T-helper 17 cell (primary cell): ENCODE results near the gene PTX4. TPM values are rescaled to one million over a fixed set of nuclear protein-coding genes. Genes with fewer than 3 reads are reported as not detected.
"Not testable (repeated sequence)": the region's sequence is repeated elsewhere in the genome, so short reads cannot be mapped to it uniquely, and the experiment has no call there.

Experiments
- ATAC-seq: fragments of 150-1000 bp; cut with Tn5 transposase; 2 replicates; pipeline ENCODE4 v1.10.0; 2021; ENCODE audit warnings: mild to moderate bottlenecking, moderate library complexity
- DNase-seq, 3 donors: peaks; one replicate each; pipeline versions ENCODE4 v3.0.0 to v3.0.0-alpha.2; 2020 to 2021
- H3K9me3 ChIP-seq: one replicate; pipeline ENCODE4 v1.7.0; 2013; ENCODE audit warnings: low read length, mild to moderate bottlenecking; ENCODE audit not compliant: control insufficient read depth, poor library complexity, severe bottlenecking
- H3K27ac Mint-ChIP-seq: one replicate; pipeline ENCODE4 v1.8.0; 2022; ENCODE audit warnings: mild to moderate bottlenecking, moderate library complexity, mixed read lengths
- H3K27me3 Mint-ChIP-seq: one replicate; pipeline ENCODE4 v1.8.0; 2022; ENCODE audit warnings: mixed read lengths
- H3K36me3 Mint-ChIP-seq: one replicate; pipeline ENCODE4 v1.8.0; 2022; ENCODE audit warnings: low read depth, mixed read lengths
- H3K4me1 Mint-ChIP-seq: one replicate; pipeline ENCODE4 v1.8.0; 2022; ENCODE audit warnings: mild to moderate bottlenecking, mixed read lengths
- H3K4me3 Mint-ChIP-seq: one replicate; pipeline ENCODE4 v1.8.0; 2022; ENCODE audit warnings: mild to moderate bottlenecking, moderate library complexity, mixed read lengths
- total RNA-seq, 4 donors: library from RNA in 2 of 4; stranded (reverse) in 2 of 4; gene quantifications; one replicate each; pipeline ENCODE4 v1.2.3 and lab custom pipeline; 2022 to 2026

Gene PTX4
- total RNA-seq, 2 donors from 2014 or later: not detected

DNA sequence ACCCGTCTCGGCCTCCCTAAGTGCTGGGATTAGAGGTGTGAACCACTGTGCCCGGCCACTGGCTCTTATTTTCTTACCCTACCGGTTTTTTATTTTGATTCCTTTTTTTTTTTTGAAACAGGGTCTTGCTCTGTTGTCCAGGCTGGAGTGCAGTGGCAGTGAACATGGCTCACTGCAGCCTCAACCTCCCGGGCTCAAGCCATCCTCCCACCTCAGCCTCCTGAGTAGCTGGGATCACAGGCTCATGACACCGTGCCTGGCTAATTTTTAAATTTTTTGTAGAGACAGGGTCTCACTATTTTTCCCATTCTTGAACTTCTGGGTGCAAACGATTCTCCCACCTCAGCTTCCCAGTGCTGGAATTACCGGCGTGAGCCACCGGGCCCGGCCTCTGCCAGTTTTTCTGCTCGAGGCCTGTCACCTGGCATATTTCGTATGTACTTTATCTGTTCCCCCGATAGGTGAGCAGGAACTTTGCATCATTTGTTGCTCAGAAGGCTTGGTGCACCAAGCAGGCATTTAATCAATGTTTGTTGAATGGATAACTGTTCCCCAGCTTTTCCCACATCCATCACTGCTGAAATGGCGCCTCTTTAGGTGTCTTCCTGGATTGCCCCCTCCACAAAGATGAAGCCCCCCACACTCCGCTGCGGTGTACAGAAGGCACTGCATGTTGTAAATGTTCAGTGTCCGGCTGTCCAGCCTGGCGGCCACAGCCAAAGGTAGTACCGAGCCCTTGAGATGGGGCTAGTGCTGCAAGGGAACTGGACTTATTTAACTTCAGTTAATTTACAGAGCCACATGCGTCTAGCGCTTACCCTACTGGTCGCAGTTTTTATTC, 3.6 kb upstream of the PTX4 start:
- Mint-ChIP-seq H3K36me3 (no peaks in the 10 kb centered on the region), H3K27me3 (no peaks in the 10 kb centered on the region), H3K4me1 (peaks cover 9% of the 10 kb centered on the region), H3K4me3 (peak overlapping the region; percentile 95), H3K27ac (peak overlapping the region; percentile 95)
- ATAC-seq: no peak
- DNase-seq: no peak
- no peaks in the 10 kb centered on the region for H3K9me3 ChIP-seq

- H3K27ac Mint-ChIP-seq: no peak overlapping the region
- DNase-seq (no peak), ATAC-seq (no peak)
- peaks cover 9% of the 10 kb centered on the region for H3K4me1 Mint-ChIP-seq
- no peaks in the 10 kb centered on the region for H3K27me3 Mint-ChIP-seq
- H3K4me3 Mint-ChIP-seq: no peak overlapping the region
- H3K9me3 ChIP-seq: no peaks in the 10 kb centered on the region
- H3K36me3 Mint-ChIP-seq: no peaks in the 10 kb centered on the region
Measured at GRCh38 chr16:1491327-1491726, 2.6 kb upstream of the PTX4 start.

GRCh38 chr16:1489077-1489476, 333 bp upstream of the PTX4 start:
- H3K36me3 Mint-ChIP-seq: no peaks in the 10 kb centered on the region
- no peak for DNase-seq
- no peaks in the 10 kb centered on the region for H3K9me3 ChIP-seq
- H3K4me1 Mint-ChIP-seq: peaks cover 9% of the 10 kb centered on the region
- no peak overlapping the region for H3K4me3 Mint-ChIP-seq
- no peak for ATAC-seq
- H3K27ac Mint-ChIP-seq: no peak overlapping the region
- H3K27me3 Mint-ChIP-seq: no peaks in the 10 kb centered on the region

DNA sequence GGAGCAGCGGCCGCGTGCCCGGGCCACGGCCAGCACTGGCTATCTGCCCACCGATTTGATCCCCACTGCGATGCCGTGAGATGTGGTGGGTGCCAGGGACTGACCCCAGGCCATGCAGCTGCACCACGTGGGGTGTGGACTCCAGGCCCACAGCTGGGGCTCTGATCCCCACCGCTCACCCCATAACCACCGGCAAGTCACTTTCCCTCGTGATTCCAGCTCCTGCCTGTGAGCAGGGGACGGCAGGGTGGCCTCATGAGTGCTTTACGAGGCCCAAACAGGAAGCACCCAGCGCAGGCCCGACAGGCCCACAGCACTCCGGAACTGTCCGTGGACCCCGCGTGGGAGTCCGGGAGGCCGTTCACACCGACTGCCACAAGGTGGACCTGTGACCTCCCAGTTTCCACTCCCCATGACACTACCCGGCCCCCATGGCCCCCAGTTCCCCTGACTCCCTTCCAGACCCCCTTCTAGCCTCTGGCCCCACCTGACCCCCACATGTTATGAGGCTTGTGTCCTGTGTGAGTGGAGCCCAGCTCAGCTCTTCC, 616 bp downstream of the PTX4 start:
- Mint-ChIP-seq H3K4me3 (no peak overlapping the region), H3K27me3 (no peaks in the 10 kb centered on the region), H3K27ac (no peak overlapping the region), H3K36me3 (no peaks in the 10 kb centered on the region), H3K4me1 (peaks cover 9% of the 10 kb centered on the region)
- ATAC-seq: no peak
- no peaks in the 10 kb centered on the region for H3K9me3 ChIP-seq
- no peak for DNase-seq

DNA sequence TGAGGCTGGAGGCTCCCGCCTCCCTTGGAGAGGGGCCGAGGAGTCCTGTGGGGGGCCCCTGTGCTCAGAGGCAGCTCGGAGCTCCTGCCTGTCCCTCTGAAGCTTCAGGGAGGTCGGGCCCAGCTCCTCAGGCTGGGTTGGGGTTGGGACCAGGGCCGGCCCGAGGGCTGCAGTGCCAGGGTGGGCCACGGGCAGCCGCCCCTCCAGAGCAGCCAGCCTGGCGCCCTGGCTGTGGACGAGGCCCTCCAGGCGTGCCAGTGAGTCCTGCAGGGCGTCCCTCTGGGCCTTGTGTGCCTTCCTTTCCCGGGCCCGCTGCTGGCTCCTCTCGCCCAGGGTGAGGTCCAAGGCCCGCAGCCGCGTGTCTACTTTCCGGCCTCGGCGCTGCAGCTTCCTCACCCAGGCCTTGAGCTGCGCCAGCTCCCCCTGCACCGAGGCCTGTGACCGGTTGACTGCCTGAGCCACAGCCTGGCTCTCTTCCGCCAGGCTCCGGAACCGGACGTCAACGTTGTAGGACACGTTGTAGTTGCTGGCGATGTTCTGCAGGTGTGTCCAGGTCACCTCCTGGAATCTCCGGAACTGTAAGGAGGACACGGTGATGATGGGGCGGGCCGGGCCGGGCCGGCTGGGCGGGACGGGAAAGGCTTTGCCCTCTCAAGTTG, 1.2 kb downstream of the PTX4 start:
- Mint-ChIP-seq H3K36me3 (no peaks in the 10 kb centered on the region), H3K27me3 (no peaks in the 10 kb centered on the region), H3K27ac (no peak overlapping the region), H3K4me3 (no peak overlapping the region), H3K4me1 (peaks cover 4% of the 10 kb centered on the region)
- ATAC-seq: no peak
- DNase-seq: no peak
- H3K9me3 ChIP-seq: no peaks in the 10 kb centered on the region

- ATAC-seq: no peak
Measured at GRCh38 chr16:1486551-1487390, 2.0 kb downstream of the PTX4 start.

GRCh38 chr16:1485847-1486496, 2.8 kb downstream of the PTX4 start:
- Mint-ChIP-seq H3K36me3 (no peaks in the 10 kb centered on the region), H3K4me1 (peaks cover 2% of the 10 kb centered on the region), H3K27ac (no peak overlapping the region), H3K27me3 (no peaks in the 10 kb centered on the region), H3K4me3 (no peak overlapping the region)
- DNase-seq (no peak), ATAC-seq (no peak)
- no peaks in the 10 kb centered on the region for H3K9me3 ChIP-seq

More at GRCh38 chr16:1486551-1487390, 2.0 kb downstream of the PTX4 start:
- no peak overlapping the region for H3K27ac Mint-ChIP-seq
- H3K9me3 ChIP-seq: no peaks in the 10 kb centered on the region
- peaks cover 2% of the 10 kb centered on the region for H3K4me1 Mint-ChIP-seq
- no peaks in the 10 kb centered on the region for H3K27me3 Mint-ChIP-seq
- no peak for DNase-seq
- no peaks in the 10 kb centered on the region for H3K36me3 Mint-ChIP-seq
- no peak overlapping the region for H3K4me3 Mint-ChIP-seq

DNA sequence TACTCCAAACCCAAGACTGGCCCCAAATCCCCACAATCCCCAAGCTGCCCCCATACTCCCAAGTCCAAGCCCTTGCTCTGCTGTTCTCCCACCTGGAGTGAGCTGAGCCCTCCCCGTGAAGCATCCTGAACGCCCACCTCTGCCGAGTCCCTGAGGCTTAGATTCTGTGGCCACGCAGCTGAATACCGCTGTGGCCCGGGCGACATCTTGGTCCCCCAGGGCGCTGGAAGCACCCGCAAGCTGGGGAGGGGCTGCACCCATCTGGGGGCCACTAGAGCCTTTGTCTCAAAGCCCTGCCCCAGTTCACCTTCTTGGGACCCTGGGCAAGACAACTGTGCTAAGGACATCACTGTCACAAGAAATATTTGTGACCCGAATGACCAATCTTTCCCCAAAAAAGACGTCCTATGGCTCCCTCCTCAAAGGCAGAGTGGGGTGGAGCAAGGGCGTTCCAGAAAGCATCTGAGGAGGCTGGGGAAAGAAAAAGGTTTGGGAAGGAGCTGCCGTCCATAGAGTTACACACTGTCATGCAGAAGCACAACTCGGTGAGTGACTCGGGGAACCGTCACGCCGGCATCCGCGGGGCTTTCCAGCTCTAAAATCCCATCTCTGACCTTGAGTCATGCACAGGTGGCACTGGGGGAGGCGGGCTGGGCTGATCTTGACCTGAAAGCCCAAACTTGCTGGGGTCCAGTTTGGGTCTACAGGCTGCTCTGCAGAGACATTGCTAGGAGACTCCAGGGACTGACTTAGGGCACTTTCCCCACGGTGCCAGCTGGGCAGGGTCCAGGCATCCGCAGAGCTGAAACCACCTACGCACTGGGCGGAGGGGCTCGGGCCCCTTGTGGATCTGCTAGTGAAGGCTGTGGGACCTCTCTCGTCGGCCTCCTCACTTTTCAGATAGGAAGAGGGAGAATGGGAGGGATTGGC, 6.6 kb downstream of the PTX4 start:
- H3K4me3 Mint-ChIP-seq: no peak overlapping the region
- no peaks in the 10 kb centered on the region for H3K4me1 Mint-ChIP-seq
- no peak for ATAC-seq
- DNase-seq: no peak
- no peaks in the 10 kb centered on the region for H3K36me3 Mint-ChIP-seq
- H3K27me3 Mint-ChIP-seq: no peaks in the 10 kb centered on the region
- H3K27ac Mint-ChIP-seq: no peak overlapping the region
- no peaks in the 10 kb centered on the region for H3K9me3 ChIP-seq

DNA sequence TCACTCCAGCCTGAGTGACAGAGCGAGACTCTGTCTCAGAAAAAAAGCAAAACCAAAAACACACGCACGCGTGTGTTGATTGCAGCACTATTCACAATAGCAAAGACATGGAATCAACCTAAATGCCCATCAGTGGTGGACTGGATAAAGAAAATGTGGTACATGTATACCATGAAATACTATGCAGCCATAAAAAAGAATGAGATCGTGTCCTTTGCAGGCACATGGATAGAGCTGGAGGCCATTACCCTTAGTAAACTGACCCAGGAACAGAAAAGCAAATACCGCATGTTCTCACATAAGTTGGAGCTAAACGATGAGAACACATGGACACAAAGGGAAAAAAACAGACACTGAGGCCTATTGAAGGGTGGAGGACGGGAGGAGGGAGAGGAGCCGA, 9.8 kb downstream of the PTX4 start:
- not testable (repeated sequence) for H3K27me3 Mint-ChIP-seq, H3K27ac Mint-ChIP-seq, H3K9me3 ChIP-seq, ATAC-seq, H3K36me3 Mint-ChIP-seq, H3K4me3 Mint-ChIP-seq, DNase-seq, H3K4me1 Mint-ChIP-seq

- H3K4me1 Mint-ChIP-seq: peaks cover 11% of the 10 kb centered on the region
- no peaks in the 10 kb centered on the region for H3K36me3 Mint-ChIP-seq
- ATAC-seq: no peak
- no peak for DNase-seq
- peak overlapping the region; percentile 69 for H3K4me3 Mint-ChIP-seq
- H3K27ac Mint-ChIP-seq: peak overlapping the region; percentile 71
- no peaks in the 10 kb centered on the region for H3K9me3 ChIP-seq
- H3K27me3 Mint-ChIP-seq: no peaks in the 10 kb centered on the region
Measured at GRCh38 chr16:1477033-1477432, 11.7 kb downstream of the PTX4 start.

GRCh38 chr16:1475552-1476114, 13.1 kb downstream of the PTX4 start:
- H3K27me3 Mint-ChIP-seq: no peaks in the 10 kb centered on the region
- peak overlapping the region; percentile 78 for H3K4me3 Mint-ChIP-seq
- H3K9me3 ChIP-seq: no peaks in the 10 kb centered on the region
- peaks cover 16% of the 10 kb centered on the region for H3K4me1 Mint-ChIP-seq
- DNase-seq (no peak), ATAC-seq (no peak)
- peak overlapping the region; percentile 78 for H3K27ac Mint-ChIP-seq
- no peaks in the 10 kb centered on the region for H3K36me3 Mint-ChIP-seq
